Peyer's patch (tissue), 4 donors: ENCODE data around the gene KIFBP.

Experiments
- POLR2A ChIP-seq, 2 donors: fragments of 450-650 bp; IDR thresholded peaks; one replicate each; pipeline ENCODE4 v1.5.1; 2017; ENCODE audit warnings: antibody characterized with exemption in 2 of 2, mild to moderate bottlenecking in 2 of 2, moderate library complexity in 2 of 2
- TF ChIP-seq, protein P1 (sequence below), 6 experiments: fragments of 450-650 bp in 4 of 6; fragments of 200-600 bp in 2 of 6; sonication (generic) in 1 of 6; IDR thresholded peaks; one replicate each; pipeline ENCODE4 v1.5.1; 2017 to 2019; ENCODE audit warnings: antibody characterized with exemption in 6 of 6, mild to moderate bottlenecking in 3 of 6, moderate library complexity in 1 of 6

DNA sequence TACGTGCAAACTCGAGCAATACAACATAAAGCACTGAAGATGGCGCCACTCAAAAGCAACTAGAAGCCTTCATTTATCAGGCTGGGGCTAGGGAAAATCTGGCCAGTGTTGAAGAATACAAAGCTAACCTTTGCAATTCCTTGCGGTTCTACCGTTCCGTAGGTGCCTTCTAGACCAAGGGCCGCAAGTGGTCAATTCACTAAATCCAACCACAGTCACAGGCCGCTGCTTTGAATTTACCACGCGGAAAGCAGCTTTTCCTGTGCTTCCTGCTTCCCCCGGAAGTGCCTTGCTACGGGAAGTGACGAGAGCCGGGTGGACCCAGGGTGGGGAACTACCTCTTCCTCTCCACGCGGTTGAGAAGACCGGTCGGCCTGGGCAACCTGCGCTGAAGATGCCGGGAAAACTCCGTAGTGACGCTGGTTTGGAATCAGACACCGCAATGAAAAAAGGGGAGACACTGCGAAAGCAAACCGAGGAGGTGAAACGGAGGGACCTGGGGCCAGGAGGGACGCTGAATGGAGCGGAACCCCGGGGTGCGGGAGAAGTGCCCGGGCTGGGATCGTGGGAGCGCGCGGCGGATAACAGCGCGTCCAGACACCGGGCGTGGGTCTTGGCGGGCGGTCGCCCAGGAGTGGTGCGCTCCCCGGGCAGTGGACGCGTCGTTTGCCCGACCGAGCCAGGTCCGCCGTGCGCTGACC is 32.6 kb upstream of the KIFBP start, which contains the start of gene DDX21:
- TF ChIP-seq, protein P1, sequence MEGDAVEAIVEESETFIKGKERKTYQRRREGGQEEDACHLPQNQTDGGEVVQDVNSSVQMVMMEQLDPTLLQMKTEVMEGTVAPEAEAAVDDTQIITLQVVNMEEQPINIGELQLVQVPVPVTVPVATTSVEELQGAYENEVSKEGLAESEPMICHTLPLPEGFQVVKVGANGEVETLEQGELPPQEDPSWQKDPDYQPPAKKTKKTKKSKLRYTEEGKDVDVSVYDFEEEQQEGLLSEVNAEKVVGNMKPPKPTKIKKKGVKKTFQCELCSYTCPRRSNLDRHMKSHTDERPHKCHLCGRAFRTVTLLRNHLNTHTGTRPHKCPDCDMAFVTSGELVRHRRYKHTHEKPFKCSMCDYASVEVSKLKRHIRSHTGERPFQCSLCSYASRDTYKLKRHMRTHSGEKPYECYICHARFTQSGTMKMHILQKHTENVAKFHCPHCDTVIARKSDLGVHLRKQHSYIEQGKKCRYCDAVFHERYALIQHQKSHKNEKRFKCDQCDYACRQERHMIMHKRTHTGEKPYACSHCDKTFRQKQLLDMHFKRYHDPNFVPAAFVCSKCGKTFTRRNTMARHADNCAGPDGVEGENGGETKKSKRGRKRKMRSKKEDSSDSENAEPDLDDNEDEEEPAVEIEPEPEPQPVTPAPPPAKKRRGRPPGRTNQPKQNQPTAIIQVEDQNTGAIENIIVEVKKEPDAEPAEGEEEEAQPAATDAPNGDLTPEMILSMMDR (IDR thresholded peaks at IDR 0.05): peak; percentile 35 to 80 (median 70)
- peak; percentile 30 to 67 for TF ChIP-seq POLR2A (IDR thresholded peaks at IDR 0.05)
